HG02981 (cell line): Measurements from ENCODE around the gene ADCK2.
"Not testable (repeated sequence)": the region's sequence is repeated elsewhere in the genome, so short reads cannot be mapped to it uniquely, and the experiment has no call there.

Experiments used
- ATAC-seq: cut with Tn5 transposase; IDR thresholded peaks from one replicate; pipeline ENCODE4 v1.9.1; 2021; ENCODE audit warnings: mild to moderate bottlenecking, moderate library complexity; ENCODE audit not compliant: unreplicated experiment

The ADCK2 gene, protein sequence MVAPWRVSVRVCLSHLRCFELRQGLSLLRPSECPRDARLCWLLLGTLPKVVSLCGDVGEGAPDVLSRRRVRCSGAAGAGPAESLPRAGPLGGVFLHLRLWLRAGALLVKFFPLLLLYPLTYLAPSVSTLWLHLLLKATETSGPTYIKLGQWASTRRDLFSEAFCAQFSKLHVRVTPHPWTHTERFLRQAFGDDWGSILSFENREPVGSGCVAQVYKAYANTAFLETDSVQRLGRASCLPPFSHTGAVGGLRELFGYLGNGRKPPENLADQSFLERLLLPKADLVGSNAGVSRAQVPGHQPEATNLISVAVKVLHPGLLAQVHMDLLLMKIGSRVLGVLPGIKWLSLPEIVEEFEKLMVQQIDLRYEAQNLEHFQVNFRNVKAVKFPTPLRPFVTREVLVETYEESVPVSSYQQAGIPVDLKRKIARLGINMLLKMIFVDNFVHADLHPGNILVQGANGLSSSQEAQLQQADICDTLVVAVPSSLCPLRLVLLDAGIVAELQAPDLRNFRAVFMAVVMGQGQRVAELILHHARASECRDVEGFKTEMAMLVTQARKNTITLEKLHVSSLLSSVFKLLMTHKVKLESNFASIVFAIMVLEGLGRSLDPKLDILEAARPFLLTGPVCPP

DNA sequence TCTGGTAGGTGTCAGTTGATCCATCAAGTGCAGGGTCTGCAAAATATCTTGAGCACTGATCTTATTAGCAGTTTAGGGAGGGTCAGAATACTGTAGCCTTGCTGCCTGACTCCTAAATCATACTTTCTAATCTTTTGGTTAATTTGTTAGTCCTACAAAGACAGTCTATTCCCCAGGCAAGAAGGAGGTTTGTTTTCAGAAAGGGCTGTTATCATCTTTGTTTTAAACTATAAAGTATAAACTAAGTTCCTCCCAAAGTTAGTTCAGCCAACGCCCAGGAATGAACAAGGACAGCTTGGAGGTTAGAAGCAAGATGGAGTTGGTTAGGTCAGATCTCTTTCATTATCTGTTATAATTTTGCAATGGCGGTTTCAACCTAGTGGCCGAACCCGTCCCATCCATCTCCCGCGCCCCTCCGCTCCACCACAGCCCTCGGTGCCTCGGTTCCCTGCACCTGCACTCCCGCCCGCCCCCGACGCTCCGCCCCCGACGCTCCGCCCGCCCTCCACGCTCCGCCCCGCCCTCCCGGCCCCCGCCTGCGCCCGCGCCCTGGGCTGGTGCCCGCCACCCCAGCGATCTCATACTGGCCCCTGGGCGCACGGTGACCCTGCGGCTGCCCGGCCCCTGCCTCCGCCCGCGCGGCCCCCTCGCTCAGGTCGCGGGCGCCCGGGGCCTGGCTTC, at the start of gene ADCK2:
Gene ADCK2, plus strand, starts transcription at position 564 of the 681 bp plus-strand sequence. CDS start 386 bp downstream, outside the sequence.
- ATAC-seq: peak; percentile 42

DNA sequence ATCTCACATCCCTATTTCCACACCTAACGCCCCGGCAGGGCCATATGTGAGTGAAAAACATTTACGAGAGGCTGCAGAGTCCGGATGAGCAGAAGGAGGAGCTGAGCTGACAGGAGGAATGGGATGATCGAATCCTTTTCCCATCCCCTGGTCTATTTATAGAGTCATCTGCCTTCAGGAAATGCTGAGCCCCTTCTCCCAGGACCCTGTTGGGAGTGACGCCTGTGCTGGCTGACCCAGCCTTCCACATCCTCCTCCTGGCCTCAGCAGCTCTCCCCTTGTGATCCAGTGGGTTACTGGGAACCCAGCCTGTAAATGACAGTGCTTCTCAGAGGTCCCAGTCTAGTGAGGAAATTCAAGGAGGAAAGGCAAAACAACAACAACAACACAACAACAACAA, 48.8 kb upstream of the ADCK2 start:
- ATAC-seq: no peak

DNA sequence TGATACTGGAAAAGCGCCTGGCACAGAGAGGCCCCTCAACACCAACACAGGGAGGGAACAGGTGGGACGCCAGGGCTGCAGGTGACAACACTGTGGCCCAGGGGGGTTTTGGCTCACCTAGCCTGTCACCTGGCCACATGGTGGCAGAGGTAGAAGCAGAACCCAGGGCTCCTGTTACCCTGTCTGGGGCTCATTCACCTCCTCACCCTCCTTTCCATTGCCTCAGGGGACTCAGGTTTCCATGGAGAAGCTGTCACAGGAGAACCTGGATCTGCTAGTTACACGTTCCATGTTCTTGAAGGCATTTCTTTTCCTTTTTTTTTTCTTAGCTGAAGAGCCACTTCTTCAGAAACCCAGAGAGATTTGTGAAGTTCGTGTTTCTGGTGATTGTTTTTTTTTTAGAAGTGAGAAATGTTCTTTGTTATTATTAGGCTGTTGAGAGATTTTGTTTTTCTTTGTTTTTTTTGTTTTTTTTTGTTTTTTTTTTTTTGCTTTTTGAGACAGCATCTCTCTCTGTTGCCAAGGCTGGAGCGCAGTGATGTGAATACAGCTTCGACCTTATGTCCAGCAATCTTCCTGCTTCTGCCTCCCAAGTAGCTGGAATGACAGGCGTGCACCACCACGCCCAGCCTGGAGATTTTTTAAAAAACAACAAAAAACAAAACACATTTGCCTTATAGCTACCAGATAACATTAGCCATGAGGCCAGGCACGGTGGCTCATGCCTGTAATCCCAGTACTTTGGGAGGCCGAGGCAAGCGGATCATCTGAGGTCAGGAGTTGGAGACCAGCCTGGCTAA, 48.2 kb upstream of the ADCK2 start:
- ATAC-seq: no peak

DNA sequence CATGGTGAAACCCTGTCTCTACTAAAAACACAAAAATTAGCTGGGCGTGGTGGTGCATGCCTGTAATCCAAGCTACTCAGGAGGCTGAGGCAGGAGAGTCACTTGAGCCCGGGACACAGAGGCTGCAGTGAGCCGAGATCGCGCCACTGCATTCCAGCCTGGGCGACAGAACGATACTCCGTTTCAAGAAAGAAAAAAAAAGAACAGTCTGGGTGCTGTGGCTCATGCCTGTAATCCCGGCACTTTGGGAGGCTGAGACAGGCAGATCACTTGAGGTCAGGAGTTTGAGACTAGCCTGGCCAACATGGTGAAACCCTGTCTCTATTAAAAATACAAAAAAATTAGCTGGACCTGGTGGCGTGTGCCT, 47.6 kb upstream of the ADCK2 start:
- ATAC-seq: not testable (repeated sequence)

DNA sequence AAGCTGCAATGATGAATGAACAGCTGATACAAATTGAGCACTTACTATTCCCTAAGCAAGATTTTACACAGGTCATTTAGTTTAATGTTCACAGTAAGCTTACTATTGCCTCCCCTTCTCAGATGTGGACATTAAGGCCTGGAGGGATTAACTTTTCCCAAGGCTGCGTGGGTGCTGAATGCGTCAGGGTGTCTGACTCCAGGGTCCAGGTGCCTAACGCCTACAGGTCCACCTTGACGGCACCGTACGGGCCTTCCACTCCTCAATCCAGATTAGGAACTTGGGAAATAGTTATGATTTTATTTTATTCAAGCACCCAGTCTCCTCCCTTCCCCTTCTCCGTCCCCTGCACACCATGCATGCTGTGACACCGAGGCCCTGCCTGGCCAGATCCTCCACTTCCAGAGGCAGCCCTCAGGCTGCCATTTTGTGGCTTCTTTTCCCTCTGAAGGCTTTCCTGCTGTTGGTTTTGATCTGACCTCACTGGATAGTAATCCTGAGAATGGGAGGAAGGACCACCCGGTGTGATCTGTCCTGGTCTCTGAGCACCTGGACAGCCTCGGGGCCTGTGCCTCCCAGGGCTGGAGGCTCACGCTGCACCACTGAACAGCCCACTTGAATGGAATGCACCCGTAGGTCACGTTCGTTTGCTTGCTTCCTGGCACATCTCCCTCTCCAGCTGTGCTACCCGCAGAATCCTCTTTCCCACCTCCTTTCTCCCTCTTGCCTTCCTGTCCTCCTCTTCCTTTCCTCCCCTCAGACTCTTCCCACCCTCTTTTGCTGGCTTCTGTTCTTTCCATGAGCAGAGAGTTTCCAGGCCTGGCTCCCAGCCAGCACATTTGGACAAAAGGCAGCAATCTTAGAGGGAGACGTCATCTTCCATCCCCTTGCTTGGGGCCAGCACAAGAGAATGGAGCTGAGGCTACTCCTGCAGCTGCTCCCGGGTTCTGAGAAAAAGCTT, 46.6 kb upstream of the ADCK2 start:
- ATAC-seq: no peak

DNA sequence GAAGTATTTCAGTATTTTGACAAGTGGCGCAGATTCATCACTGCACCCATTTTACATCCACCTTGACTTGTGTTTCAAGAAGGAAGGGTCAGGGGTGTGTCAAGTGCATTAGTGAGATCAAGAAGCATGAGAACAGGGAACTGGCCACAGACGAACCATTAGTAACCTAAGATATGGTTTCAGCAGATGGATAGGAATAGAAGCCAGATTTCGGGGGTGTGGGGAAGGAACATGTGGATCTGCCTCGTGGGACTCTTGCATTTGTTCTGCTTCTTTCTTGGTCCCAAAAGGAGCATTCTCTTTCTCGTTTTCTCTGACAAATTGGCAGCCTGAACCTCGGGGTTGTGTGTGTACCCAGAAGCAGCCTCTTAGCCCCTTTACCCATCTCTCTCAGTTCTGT, 41.7 kb upstream of the ADCK2 start:
- ATAC-seq: no peak

DNA sequence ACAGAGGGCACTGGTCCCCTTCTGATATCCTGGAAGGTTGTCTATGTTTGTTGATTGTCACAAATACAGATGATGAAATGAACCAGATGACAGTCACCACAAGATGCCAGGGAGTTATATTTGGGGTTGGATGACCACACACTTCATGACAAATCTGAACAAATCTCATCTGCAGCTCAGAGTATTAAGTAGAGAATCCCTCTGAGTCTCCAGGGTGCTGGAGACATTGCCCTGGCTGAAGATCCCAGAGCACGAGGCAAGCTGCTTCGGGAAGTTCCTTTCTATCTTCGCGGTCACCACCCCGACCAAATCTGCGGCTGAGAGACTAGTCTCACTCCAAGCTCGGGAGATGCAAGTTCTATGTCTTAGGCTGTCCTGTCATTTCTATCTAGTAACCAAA, 41.1 kb upstream of the ADCK2 start:
- no peak for ATAC-seq

DNA sequence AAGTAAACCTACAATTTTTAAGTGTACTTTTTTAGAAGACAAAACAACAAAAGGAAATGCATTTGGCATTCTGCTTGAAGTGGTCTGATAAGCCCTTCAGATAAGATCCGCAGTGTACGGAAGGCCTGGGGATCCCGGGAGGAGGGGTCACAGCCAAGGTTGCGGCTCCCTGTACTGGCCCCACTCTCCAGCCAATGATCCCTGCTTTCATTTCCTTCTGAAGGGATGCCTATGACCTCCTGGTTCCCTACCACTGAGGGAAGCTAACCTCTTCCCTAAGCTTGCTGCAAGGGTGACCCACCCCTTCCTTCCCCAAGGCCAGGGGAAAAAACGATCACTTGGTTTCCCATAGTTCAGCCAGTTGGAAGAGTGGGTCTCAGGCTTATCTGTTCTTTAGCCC, 37.4 kb upstream of the ADCK2 start:
- ATAC-seq: no peak

DNA sequence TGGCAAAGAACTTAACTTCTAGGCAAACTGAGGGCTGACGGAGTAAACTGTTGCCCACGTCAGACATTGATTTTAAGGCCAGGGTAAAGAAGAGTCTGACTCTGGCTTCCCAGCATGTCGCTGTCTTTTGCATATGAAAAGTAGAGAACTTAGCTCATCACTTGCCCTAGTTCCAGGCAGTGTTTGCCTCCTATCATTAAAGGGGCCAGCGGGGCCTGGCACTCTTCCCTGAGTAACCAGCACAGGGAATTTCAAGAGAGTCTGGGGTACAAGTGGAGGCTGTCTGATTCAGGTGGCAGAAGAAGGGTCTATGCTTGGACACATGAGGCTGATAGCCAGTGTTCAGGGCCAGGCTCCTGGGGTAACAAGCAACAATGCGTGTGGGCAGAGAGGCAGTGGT, 36.9 kb upstream of the ADCK2 start:
- no peak for ATAC-seq

DNA sequence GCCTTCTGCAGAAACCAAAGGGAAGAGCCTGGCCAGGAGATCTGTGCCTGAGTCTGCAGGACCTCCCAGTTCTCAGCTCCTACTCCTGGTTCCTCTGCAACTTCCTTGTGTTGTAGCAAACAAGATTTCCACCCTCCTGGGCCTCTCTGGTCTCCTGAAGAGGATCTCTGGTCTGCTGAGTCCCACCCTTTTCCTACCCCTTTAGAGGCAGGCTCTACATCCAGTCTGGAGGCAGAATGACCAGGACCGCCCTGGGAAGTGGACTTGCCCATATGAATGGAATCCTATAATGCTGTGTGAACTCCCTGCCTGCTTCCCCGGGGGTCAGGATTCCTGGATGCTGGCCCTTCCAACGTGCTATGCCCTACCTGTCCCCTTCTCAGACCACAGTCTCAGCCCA, 35.3 kb upstream of the ADCK2 start:
- ATAC-seq: no peak

DNA sequence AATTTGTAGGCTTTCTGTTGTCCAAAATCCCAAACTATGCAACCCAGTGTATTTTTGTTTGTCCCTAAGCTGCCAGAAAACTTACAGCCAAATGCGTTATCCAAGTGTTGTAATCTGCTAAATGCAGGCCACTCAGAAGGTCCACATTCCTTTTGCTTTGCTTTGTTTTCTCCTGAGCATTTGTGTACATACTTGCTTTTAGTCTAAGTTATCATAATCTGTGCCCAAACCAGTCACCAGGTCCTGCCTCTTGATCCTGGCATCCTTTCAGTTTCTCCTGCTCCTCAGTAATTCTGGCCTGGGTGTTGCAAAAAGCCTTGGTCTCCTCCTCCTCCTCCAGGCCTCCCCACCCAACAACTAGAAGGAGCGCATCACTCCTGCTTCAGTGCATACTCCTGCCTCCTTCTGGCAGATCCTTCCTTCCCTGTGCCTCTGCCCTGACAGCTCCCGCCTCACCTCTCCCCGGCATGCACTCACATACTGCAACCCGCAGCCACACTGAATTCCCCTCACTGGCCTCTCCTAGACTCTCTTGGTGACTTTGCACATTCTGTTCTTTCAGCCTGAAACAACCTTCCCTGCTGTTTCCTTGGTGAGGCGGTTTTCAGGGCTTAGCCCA, 34.5 kb upstream of the ADCK2 start:
- ATAC-seq: no peak

DNA sequence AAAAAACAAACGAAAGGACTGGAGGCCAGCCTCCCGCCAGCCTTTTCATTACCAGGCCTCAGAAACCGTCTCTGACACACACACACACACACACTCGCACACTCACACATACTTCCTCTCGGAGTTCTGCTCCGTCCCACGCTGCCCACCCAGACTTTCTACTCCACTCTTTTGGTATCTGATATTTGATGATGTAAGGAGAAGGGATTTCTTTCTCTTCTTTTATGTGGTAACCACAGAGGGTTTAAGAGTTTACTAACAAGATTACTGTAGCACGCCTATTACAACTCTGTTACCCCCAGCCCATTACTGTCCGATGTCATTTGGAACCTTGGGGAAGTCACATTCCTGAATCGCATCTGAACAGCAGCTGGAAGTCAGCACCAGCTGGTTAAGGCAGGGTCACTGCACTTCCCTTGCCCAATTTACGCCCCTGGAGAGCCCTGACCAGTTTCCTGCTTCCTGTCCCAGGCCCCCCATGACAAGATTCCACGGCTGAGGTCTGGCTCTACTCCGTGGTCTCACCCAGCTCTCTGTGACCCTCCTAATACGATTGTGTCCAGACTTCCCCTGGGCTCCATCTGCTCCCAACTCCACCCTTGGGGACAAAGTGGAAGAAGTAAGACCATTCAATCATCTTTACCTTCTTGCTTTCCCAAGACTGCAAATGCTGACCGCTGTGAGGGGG, 33.2 kb upstream of the ADCK2 start:
- no peak for ATAC-seq

DNA sequence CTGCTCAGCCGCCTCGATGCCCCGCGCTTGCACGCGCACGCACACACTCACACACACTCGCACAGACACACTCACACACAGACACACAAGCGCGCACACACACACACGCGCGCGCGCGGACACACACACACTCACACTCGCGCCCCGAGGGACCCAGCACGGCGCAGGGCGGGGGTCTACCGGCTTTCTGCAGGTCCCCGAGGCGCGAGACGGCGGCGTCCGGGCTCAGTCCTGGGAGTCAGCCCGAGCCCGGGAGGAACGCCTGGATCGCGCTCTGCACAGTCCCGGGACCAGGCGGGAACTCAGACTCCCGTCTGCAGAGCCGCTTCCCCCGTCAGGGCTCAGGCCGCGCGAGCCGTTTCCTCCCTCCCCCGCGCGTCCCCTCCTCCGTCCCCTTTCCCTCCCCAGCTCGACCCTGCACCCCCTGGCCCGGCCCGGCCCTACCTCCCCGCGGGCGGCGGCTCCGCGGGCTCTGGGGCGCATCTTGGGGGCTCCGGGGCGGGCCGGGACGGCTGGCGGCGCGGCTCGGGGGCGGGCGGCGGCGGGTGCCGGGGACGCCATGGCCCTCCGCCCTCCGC, 32.6 kb upstream of the ADCK2 start:
- ATAC-seq: no peak

DNA sequence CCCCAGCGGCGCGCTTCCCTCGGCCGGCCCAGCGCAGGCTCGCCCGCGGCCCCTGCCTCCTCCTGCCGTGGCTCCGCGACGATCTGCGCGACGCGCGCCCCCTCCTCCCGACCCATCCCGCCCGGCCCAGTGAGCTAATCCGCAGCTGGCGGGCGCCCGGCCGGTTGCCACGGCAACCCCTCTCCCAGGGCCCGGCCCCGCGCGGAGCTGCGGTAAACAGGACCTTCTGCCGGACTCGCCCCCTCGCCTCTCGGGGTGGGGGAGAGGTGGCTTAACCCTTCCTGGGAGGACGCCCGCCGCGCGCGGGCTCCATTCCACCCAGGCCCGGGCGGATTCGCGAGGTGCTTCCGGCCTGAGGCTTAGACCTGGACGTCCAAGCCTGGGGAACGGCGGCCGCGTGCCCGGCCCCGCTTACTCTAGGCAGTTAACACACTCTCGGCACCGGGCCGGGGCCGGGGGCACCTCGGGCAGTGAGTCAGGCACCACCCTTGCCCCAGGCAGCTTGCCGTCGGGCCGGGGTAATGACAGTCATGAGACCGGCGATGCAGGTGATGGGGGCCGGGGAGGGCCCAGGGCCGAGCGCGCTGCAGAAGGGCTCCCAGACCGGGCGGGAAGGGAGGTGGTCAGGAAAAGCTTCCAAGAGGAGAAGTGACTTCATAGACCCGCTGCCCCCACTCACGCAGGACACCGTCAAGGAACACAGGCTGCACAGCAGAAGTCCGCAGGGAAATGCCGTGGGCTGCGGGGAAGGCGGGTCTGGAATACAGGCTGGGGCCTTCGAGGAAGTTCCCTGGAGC, 31.8 kb upstream of the ADCK2 start, which contains the start of gene DENND2A:
Gene DENND2A, minus strand, starts transcription at position 87 of the 797 bp plus-strand sequence. CDS start 38,416 bp downstream, outside the sequence.
- no peak for ATAC-seq

DNA sequence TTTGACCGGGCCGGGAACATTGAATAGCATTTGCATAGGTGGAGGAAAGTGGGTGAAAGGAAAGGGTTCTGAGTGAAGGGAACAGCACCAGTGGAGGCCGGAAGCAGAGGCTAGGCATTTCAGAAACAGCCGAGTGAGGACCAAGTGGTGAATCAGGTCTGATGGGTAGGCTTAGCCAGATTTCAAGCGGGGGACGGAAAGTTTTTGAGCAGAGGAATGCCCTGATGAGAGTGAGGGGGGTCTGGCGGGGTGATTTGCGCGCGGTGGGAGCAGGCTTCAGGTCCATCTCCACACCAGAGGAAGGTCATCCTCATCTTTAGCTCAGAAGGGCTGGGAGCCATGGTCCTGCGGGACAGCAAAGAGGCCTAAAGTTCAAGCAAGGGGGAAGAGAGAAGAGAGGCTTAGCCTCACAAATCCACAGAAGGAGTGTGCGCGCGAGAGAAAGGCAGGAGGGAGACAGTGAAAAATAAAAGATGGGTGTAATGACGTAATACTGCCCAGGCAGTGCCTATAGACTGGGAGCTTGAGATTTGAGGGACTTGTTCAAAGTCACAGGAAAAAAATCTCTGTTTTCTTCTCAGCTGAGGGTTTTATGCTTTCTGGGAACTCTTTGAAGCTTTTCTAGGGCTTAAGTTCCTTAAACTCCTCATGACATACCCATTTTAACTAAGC, 31.1 kb upstream of the ADCK2 start:
- ATAC-seq: no peak

DNA sequence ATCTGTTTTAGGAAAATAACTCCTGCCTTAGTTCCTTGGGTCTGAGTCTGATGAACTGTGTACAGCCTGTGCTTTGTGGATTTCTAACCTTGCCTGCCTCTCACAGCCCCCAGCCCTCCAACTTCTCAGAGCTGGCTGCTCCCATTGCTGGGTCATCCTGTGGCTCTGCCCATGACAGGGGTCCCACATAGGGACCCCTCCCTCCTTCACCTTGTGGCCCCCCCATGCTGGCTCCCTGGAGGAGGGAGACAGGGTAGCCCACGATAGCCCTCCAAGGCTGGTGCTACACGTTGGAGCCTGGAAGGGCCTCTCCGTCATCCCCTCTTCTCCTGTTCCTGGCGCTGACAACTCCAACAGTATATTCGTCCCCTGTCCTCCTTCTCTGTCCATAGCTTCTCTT, 29.3 kb upstream of the ADCK2 start:
- no peak for ATAC-seq

DNA sequence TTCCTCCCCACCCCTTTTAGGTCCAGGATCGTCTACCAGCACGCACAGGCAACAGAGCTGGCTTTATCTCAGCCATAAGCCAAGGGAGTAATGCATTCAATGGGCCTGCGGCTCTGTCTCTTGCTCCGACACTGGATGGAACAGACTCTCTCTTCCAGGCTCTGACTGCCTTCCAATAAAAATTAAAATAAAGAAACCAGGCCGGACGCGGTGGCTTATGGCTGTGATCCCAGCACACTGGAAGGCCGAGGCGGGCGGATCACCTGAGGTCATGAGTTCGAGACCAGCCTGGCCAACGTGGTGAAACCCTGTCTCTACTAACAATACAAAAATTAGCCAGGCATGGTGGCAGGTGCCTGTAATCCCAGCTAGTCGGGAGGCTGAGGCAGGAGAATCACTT, 28.0 kb upstream of the ADCK2 start:
- not testable (repeated sequence) for ATAC-seq
